HepG2 (cell line): ENCODE results near the gene SLC22A31. TPM values are rescaled to one million over a fixed set of nuclear protein-coding genes. Genes with fewer than 3 reads are reported as not detected.

Experiments used
- BCLAF1 ChIP-seq: fragments of 450-650 bp; IDR thresholded peaks from 2 replicates; pipeline ENCODE4 v1.6.1; 2017; ENCODE audit warnings: mild to moderate bottlenecking
- CHD2 ChIP-seq: IDR thresholded peaks from 2 replicates; pipeline ENCODE4 v1.6.1; 2011; ENCODE audit warnings: low read depth, low read length, improper control_type of control experiment
- HDAC2 ChIP-seq: sonication (generic); formaldehyde crosslinking; IDR thresholded peaks from 2 replicates; pipeline ENCODE4 v1.4.0; 2020; ENCODE audit warnings: missing genetic modification reagents
- HIC2 ChIP-seq: sonication (generic); formaldehyde crosslinking; IDR thresholded peaks from 2 replicates; pipeline ENCODE4 v1.9.0; 2022; ENCODE audit warnings: low read depth, missing genetic modification reagents
- JDP2 ChIP-seq: sonication (generic); formaldehyde crosslinking; IDR thresholded peaks from 2 replicates; pipeline ENCODE4 v1.8.1; 2022; ENCODE audit warnings: missing genetic modification reagents, borderline replicate concordance
- MZF1 ChIP-seq: sonication (generic); formaldehyde crosslinking; IDR thresholded peaks from 2 replicates; pipeline ENCODE4 v1.8.1; 2023; ENCODE audit warnings: mild to moderate bottlenecking, missing genetic modification reagents, borderline replicate concordance
- PAX8 ChIP-seq: sonication (generic); formaldehyde crosslinking; IDR thresholded peaks from 2 replicates; pipeline ENCODE4 v1.8.0; 2022; ENCODE audit warnings: mild to moderate bottlenecking, missing genetic modification reagents, borderline replicate concordance
- RNF219 ChIP-seq: sonication (generic); formaldehyde crosslinking; IDR thresholded peaks from 2 replicates; pipeline ENCODE4 v1.5.0; 2020; ENCODE audit warnings: mild to moderate bottlenecking, missing genetic modification reagents
- SYNCRIP ChIP-seq: fragments of 200-400 bp; formaldehyde crosslinking; IDR thresholded peaks from 2 replicates; pipeline ENCODE4 v1.6.1; 2018; ENCODE audit warnings: mild to moderate bottlenecking, low read depth, low read length; ENCODE audit not compliant: insufficient read depth
- TRIM24 ChIP-seq: sonication (generic); formaldehyde crosslinking; IDR thresholded peaks from 2 replicates; pipeline ENCODE4 v1.8.0; 2022; ENCODE audit warnings: mild to moderate bottlenecking, missing genetic modification reagents
- ZBTB34 ChIP-seq: sonication (generic); formaldehyde crosslinking; IDR thresholded peaks from 2 replicates; pipeline ENCODE4 v1.8.0; 2022; ENCODE audit warnings: mild to moderate bottlenecking, missing genetic modification reagents
- ZNF230 ChIP-seq: sonication (generic); formaldehyde crosslinking; IDR thresholded peaks from 2 replicates; pipeline ENCODE4 v1.4.0; 2020; ENCODE audit warnings: mild to moderate bottlenecking, missing genetic modification reagents
- ZNF362 ChIP-seq: sonication (generic); formaldehyde crosslinking; IDR thresholded peaks from 2 replicates; pipeline ENCODE4 v1.4.0; 2020; ENCODE audit warnings: missing genetic modification reagents, mild to moderate bottlenecking, borderline replicate concordance
- ZNF557 ChIP-seq: sonication (generic); formaldehyde crosslinking; IDR thresholded peaks from 2 replicates; pipeline ENCODE4 v1.4.0; 2020; ENCODE audit warnings: missing genetic modification reagents
- ZNF607 ChIP-seq: sonication (generic); formaldehyde crosslinking; IDR thresholded peaks from 2 replicates; pipeline ENCODE4 v1.5.1; 2020; ENCODE audit warnings: missing genetic modification reagents, mild to moderate bottlenecking, borderline replicate concordance
- ZNF674 ChIP-seq: sonication (generic); formaldehyde crosslinking; IDR thresholded peaks from 2 replicates; pipeline ENCODE4 v1.5.0; 2020; ENCODE audit warnings: low read depth, mild to moderate bottlenecking, missing genetic modification reagents
- ZSCAN22 ChIP-seq: sonication (generic); formaldehyde crosslinking; IDR thresholded peaks from 2 replicates; pipeline ENCODE4 v1.4.0; 2020; ENCODE audit warnings: mild to moderate bottlenecking, missing genetic modification reagents
- polyA plus RNA-seq, 8 experiments: library from polyadenylated mRNA; depleted of rRNA in 3 of 8; stranded (reverse) in 7 of 8; unstranded in 1 of 8; fragments of >200 nt; fragmentation: Illumina TruSeq in 4 of 8; extraction: Trizol in 4 of 8; gene quantifications; 2 replicates each; pipeline versions ENCODE4 v1.2.1 to v1.2.3, GENCODE V29; 2011 to 2016; ENCODE audit warnings: low read depth in 4 of 8, missing spikeins in 1 of 8, mixed read lengths in 1 of 8; ENCODE audit not compliant: insufficient read depth in 1 of 8
- total RNA-seq, 5 experiments: library from RNA; depleted of rRNA; stranded (reverse); fragments of >200 nt; fragmentation: Illumina TruSeq; extraction: Trizol; gene quantifications; 2 replicates each; pipeline ENCODE4 v1.2.3, GENCODE V29; 2016; ENCODE audit warnings: low read depth in 1 of 5

The SLC22A31 gene
- total and polyA plus RNA-seq, 2 of the 13 experiments (the other 11 are each of a cell fraction or from before 2014, with no cell fraction given) = 67.3 to 83.3 TPM

GRCh38 chr16:89217388-89218191 is 17.3 kb upstream of the SLC22A31 start, which contains the start of gene ZNF778 (continued):
- TF ChIP-seq PAX8 (CRISPR knock-in tag) (0 out of 2 replicates have a peak, but pooled peaks have one; percentile 40), ZNF557 (CRISPR knock-in tag) (peak; percentile 66; the same call in 1 of the 2 replicates), ZNF674 (CRISPR knock-in tag) (peak; percentile 68; the same call in 1 of the 2 replicates), BCLAF1 (no peak), ZSCAN22 (CRISPR knock-in tag) (no peak), ZBTB34 (no peak), CHD2 (no peak), MZF1 (CRISPR knock-in tag) (peak; percentile 26; the same call in 1 of the 2 replicates), ZNF607 (CRISPR knock-in tag) (peak; percentile 90), JDP2 (CRISPR knock-in tag) (no peak), TRIM24 (CRISPR knock-in tag) (no peak), HDAC2 (CRISPR knock-in tag) (peak; percentile 96), ZNF362 (CRISPR knock-in tag) (no peak), ZNF230 (CRISPR knock-in tag) (peak; percentile 52; the same call in 1 of the 2 replicates), HIC2 (CRISPR knock-in tag) (no peak), SYNCRIP (no peak), RNF219 (no peak)
